ENCODE measurements around the gene NKAIN4.

NKAIN4 gene

GRCh38 chr20:63216041-63216848 lies 38.0 kb downstream of the NKAIN4 start, which contains the start of gene YTHDF1:
TSS of gene YTHDF1 (minus strand) at chr20:63216131. CDS start at chr20:63215892, 239 bp downstream.
- H3K27ac Mint-ChIP-seq, result peak within 1 kb of the TSS; percentile 92
- no peaks in the 10 kb centered on the region for H3K9me3 Mint-ChIP-seq
- ATAC-seq, result peak; percentile 95
- DNase-seq (ENCODE audit: low spot score in 2 of 2), result peak; percentile 94 to 97
- peak within 1 kb of the TSS; percentile 89 for H3K4me3 Mint-ChIP-seq
- H3K4me1 Mint-ChIP-seq, result peaks cover 47% of the 10 kb centered on the region
- H3K36me3 Mint-ChIP-seq, result peaks cover 42% of the 10 kb centered on the region

GRCh38 chr20:63215101-63216040 lies 38.9 kb downstream of the NKAIN4 start:
- Mint-ChIP-seq H3K4me3 (peak overlapping the region; percentile 89), H3K9me3 (no peaks in the 10 kb centered on the region), H3K4me1 (peaks cover 54% of the 10 kb centered on the region), H3K36me3 (peaks cover 51% of the 10 kb centered on the region), H3K27ac (peak overlapping the region; percentile 92)
- no peak for ATAC-seq
- DNase-seq (ENCODE audit: low spot score in 2 of 2), result no peak

DNA sequence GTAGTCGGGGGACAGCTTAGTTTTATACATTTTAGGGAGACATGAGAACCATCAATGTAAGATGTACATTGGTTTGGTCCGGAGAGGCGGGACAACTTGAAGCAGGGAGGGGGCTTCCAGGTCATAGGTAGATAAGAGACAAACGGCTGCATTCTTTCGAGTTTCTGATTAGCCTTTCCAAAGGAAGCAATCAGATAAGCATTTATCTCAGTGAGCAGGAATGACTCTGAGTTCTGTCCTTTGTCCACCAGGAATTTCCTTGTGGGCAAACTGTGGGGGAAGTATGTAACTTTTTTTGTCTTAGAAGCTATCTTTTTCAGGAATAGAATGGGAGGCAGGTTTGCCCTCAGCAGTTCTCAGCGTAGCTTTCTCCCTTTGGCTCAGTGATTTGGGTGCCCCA lies 39.7 kb downstream of the NKAIN4 start:
- H3K27ac Mint-ChIP-seq, result peak overlapping the region; percentile 92
- DNase-seq (ENCODE audit: low spot score in 2 of 2) (no peak), ATAC-seq (no peak)
- H3K36me3 Mint-ChIP-seq, result peaks cover 60% of the 10 kb centered on the region
- no peaks in the 10 kb centered on the region for H3K9me3 Mint-ChIP-seq
- H3K4me3 Mint-ChIP-seq, result peak overlapping the region; percentile 89
- peaks cover 60% of the 10 kb centered on the region for H3K4me1 Mint-ChIP-seq

- H3K4me3 Mint-ChIP-seq, result no peak overlapping the region
- no peaks in the 10 kb centered on the region for H3K9me3 Mint-ChIP-seq
- peaks cover 77% of the 10 kb centered on the region for H3K36me3 Mint-ChIP-seq
- DNase-seq (ENCODE audit: low spot score in 2 of 2) (no peak), ATAC-seq (no peak)
- peak overlapping the region; percentile 82 for H3K27ac Mint-ChIP-seq
- H3K4me1 Mint-ChIP-seq, result peaks cover 68% of the 10 kb centered on the region
Observed at GRCh38 chr20:63212792-63213191, 41.5 kb downstream of the NKAIN4 start.

GRCh38 chr20:63212393-63212730 lies 41.9 kb downstream of the NKAIN4 start:
- Mint-ChIP-seq H3K9me3 (no peaks in the 10 kb centered on the region), H3K36me3 (peaks cover 81% of the 10 kb centered on the region), H3K27ac (peak overlapping the region; percentile 82), H3K4me1 (peaks cover 70% of the 10 kb centered on the region), H3K4me3 (no peak overlapping the region)
- DNase-seq (ENCODE audit: low spot score in 2 of 2) (no peak), ATAC-seq (no peak)

DNA sequence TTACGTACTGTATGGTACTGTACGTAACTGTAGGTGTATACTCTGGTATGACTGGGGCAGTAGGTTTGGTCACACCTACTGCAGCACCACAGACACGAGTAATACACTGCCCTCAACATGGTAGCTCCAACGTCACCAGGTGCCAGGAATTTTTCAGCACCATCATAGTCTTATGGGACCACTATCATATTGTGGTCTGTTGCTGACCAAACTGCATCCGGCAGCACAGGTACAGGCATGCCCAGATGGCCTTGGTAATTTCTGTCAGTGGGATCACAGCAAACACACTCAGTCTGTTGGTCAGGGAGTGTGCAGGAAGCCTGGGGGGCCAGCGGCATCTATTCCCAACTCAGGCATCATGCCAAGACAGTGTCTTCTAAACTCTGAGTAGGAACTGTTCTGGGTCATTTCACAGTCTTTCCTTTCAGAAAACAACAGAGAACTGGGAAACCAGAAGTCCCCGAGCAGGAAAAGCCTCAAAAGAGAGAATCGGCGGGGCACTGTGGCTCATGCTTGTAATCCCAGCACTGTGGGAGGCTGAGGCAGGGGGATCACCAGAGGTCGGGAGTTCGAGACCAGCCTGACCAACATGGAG lies 44.2 kb downstream of the NKAIN4 start:
- Mint-ChIP-seq H3K27ac (peak overlapping the region; percentile 77), H3K4me3 (no peak overlapping the region), H3K36me3 (peaks cover 99% of the 10 kb centered on the region), H3K9me3 (no peaks in the 10 kb centered on the region), H3K4me1 (peaks cover 73% of the 10 kb centered on the region)
- ATAC-seq, result peak; percentile 39
- no peak for DNase-seq (ENCODE audit: low spot score in 2 of 2)

DNA sequence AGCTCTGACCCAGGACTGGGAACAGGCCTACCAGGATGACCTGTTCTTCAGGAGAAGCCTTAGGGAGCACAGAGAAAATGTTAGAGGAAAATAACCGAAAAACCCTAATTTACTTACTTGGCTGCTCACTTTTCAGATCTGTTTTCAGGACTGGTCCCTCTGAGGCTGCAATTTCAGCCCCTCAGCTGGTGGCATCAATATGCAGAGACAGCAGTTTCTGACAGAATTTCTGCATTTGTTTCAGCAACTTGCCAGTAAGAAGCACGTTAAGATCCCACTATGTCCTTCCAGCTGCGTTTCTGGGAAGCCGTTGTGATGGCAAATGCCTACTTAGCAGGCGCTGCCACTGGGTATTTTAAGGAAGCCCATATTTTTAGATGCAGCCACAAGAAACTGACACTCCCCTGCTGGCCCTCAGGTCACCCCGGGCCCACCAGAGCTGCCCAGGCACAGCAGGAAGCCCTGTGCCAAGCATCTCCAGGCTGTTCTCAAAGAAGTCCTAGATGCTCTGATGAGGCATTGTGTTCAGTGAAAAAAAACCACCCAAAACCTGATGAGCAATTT lies 45.8 kb downstream of the NKAIN4 start:
- Mint-ChIP-seq H3K4me1 (peaks cover 57% of the 10 kb centered on the region), H3K36me3 (peaks cover 99% of the 10 kb centered on the region), H3K27ac (peak overlapping the region; percentile 58), H3K9me3 (no peaks in the 10 kb centered on the region), H3K4me3 (no peak overlapping the region)
- no peak for DNase-seq (ENCODE audit: low spot score in 2 of 2)
- no peak for ATAC-seq

- peaks cover 41% of the 10 kb centered on the region for H3K4me1 Mint-ChIP-seq
- peak overlapping the region; percentile 71 for H3K27ac Mint-ChIP-seq
- peaks cover 99% of the 10 kb centered on the region for H3K36me3 Mint-ChIP-seq
Observed at GRCh38 chr20:63206878-63207277, 47.4 kb downstream of the NKAIN4 start.

GRCh38 chr20:63205896-63206295 lies 48.4 kb downstream of the NKAIN4 start:
- Mint-ChIP-seq H3K36me3 (peaks cover 99% of the 10 kb centered on the region), H3K4me3 (no peak overlapping the region), H3K27ac (peak overlapping the region; percentile 71), H3K4me1 (peaks cover 43% of the 10 kb centered on the region), H3K9me3 (no peaks in the 10 kb centered on the region)
- DNase-seq (ENCODE audit: low spot score in 2 of 2) (no peak), ATAC-seq (no peak)

More at GRCh38 chr20:63206878-63207277, 47.4 kb downstream of the NKAIN4 start:
- Mint-ChIP-seq H3K4me3 (no peak overlapping the region), H3K9me3 (no peaks in the 10 kb centered on the region)
- ATAC-seq (no peak), DNase-seq (ENCODE audit: low spot score in 2 of 2) (no peak)

GRCh38 chr20:63204362-63204761 lies 49.9 kb downstream of the NKAIN4 start:
- peaks cover 99% of the 10 kb centered on the region for H3K36me3 Mint-ChIP-seq
- no peaks in the 10 kb centered on the region for H3K9me3 Mint-ChIP-seq
- H3K4me3 Mint-ChIP-seq, result no peak overlapping the region
- no peak overlapping the region for H3K27ac Mint-ChIP-seq
- ATAC-seq (no peak), DNase-seq (ENCODE audit: low spot score in 2 of 2) (no peak)
- peaks cover 30% of the 10 kb centered on the region for H3K4me1 Mint-ChIP-seq

DNA sequence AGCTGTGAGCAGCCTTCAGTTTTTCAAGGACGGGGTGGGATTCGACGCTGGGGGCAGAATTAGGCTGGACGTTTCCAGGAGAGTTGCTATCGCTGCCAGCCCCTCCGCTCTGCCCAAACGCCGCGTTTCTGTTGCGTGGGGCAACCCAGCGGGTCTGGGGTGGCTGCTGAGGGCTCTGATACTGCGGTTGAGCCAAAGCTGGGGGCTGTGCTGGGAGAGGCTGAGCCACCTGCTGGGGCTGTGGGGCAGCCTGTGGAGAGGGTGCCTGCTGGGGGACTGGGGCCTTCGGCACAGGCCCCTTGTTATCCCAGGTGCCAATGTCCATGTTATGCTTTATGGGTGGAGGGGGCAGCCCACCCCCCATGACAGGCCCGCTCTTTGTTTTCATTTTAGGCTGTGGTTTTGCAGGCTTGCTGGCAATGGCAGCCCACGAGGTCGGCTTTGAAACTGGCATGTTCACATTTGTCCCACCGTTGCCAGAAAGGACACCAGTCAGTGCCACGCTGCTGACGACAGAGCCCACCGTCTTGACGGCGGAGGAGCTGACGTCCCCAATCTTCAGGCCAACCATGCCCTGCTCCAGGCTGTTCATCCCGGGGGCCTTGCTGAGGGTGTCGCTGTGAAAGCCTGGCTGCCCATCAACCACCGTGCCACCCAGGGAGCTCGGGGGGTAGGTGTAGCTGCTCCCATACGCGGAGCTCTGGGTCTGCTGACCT lies 51.3 kb downstream of the NKAIN4 start:
- peaks cover 99% of the 10 kb centered on the region for H3K36me3 Mint-ChIP-seq

DNA sequence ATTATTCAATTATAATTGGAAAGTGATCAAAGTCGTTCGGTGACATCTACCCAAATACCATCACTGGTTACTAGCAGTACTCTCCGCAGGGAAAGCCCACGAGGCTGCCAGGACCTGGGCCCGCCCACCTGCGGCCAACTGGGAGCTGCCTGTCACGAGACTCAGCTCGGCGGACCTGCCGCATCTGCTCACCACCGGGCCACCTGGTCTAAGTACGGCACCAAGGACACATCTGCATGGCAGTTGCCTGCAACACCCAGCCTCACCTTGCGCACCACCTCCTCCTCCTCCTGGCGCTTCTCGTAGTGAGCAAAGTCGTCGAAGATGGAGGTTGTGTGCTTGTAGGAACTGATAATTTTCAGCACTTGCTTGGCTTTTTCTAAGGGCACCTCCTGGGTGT lies 52.2 kb downstream of the NKAIN4 start:
- Mint-ChIP-seq H3K4me1 (peaks cover 22% of the 10 kb centered on the region), H3K9me3 (no peaks in the 10 kb centered on the region), H3K36me3 (peaks cover 99% of the 10 kb centered on the region), H3K27ac (no peak overlapping the region), H3K4me3 (no peak overlapping the region)
- no peak for DNase-seq (ENCODE audit: low spot score in 2 of 2)
- ATAC-seq, result no peak

More for the DNA sequence above, 51.3 kb downstream of the NKAIN4 start:
- peaks cover 26% of the 10 kb centered on the region for H3K4me1 Mint-ChIP-seq
- no peak overlapping the region for H3K4me3 Mint-ChIP-seq
- ATAC-seq (no peak), DNase-seq (ENCODE audit: low spot score in 2 of 2) (no peak)
- no peak overlapping the region for H3K27ac Mint-ChIP-seq
- no peaks in the 10 kb centered on the region for H3K9me3 Mint-ChIP-seq

DNA sequence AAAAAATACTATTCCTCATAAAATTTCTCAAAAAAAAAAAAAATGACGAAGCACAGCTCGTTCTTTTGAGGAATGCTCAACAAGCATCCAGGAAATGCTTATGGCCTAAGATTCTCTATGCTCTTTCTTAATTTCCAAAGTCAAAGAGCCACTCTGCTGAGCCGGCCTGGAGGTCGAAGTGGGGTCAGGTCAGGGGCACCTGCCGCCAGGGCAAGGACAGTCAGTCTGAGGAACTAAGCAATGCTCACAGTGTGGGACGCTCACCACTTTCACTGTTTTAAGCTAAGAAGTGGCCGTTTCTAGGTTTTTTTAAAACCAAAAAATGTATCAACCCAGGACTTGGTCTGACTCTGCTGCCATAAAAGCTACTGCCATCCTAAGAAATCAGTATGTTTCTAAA lies 55.7 kb downstream of the NKAIN4 start:
- DNase-seq (ENCODE audit: low spot score in 2 of 2), result no peak
- peaks cover 13% of the 10 kb centered on the region for H3K4me1 Mint-ChIP-seq
- peaks cover 92% of the 10 kb centered on the region for H3K36me3 Mint-ChIP-seq
- ATAC-seq, result no peak
- H3K9me3 Mint-ChIP-seq, result no peaks in the 10 kb centered on the region
- no peak overlapping the region for H3K4me3 Mint-ChIP-seq
- peak overlapping the region; percentile 43 for H3K27ac Mint-ChIP-seq

- no peak for ATAC-seq
- Mint-ChIP-seq H3K4me1 (peaks cover 13% of the 10 kb centered on the region), H3K4me3 (no peak overlapping the region), H3K9me3 (no peaks in the 10 kb centered on the region), H3K36me3 (peaks cover 75% of the 10 kb centered on the region), H3K27ac (no peak overlapping the region)
- DNase-seq (ENCODE audit: low spot score in 2 of 2), result no peak
Observed at GRCh38 chr20:63196768-63197470, 57.3 kb downstream of the NKAIN4 start.

Data from stimulated activated effector memory CD8-positive, alpha-beta T cell treated with anti-CD3 and anti-CD28 coated beads, Interleukin-12 subunit alpha, Interleukin-12 subunit beta, amount 100 ng/mL, for 72 hours (primary cell).